DND-41 (cell line): ENCODE measurements around the gene PIK3R2.

ENCODE experiments used
- CTCF ChIP-seq: IDR thresholded peaks from 2 replicates; pipeline ENCODE4 v1.5.1; 2012; ENCODE audit warnings: borderline replicate concordance, low read length, moderate library complexity, mild to moderate bottlenecking; ENCODE audit not compliant: poor library complexity, severe bottlenecking; ENCODE audit errors: extremely low read depth
- EZH2 ChIP-seq: IDR thresholded peaks from 3 replicates; pipeline ENCODE4 v1.6.1; 2012; ENCODE audit warnings: borderline replicate concordance, low read depth, mild to moderate bottlenecking, moderate library complexity, low read length, inconsistent platforms; ENCODE audit not compliant: severe bottlenecking

GRCh38 chr19:18137242-18137641 is 15.7 kb upstream of the PIK3R2 start:
- TF ChIP-seq CTCF = no peak
- no peak for TF ChIP-seq EZH2
